ENCODE measurements around the gene S100A2. TPM values are rescaled to one million over a fixed set of nuclear protein-coding genes. Genes with fewer than 3 reads are reported as not detected.

S100A2 gene
- total and polyA plus RNA-seq, 2 of the 8 experiments (the other 6 are each of a cell fraction or from before 2014, with no cell fraction given), result 0.86 TPM; not detected in 1

DNA sequence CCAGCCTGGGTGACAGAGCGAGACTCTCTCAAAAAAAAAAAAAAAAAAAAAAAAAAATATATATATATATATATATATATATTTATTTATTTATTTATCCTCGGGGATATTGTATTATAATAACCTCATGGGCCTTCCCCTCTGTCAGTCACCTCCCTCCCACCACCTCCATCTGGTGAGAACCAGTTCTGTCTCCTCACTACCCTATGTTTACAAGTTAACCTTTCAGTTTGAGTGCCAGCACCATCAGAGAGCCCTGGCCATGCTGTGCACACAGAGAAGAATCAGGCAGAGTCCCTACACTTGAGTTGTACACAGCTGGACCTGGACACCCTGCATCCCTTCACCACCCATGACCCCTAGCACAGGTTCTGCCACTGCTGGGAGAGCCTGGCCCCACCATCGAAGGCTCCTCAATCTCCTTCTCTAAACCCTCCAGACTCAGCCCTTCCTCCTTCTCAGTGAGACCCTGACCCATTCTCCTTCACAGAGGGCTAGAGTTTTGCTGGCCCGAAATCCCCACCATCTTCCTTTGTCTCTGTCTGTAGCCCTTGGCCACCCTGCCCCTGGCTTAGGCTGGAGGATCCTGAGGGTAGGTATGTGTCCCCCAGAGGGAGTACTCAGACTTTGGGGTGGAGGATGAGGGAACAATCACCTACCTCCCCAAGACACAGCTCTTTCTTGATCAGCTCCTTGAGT, 26.1 kb downstream of the S100A2 start:
- no peaks in the 10 kb centered on the region for H3K9me3 ChIP-seq (ENCODE audit: insufficient read depth in 2 of 2, low read depth in 1 of 2, low read length in 1 of 2)
- H3K4ac ChIP-seq (replicated peaks; ENCODE audit: insufficient read length, low read depth, low read length), result no peak overlapping the region
- ChIA-PET POLR2A (ENCODE audit: partially characterized antibody) (interaction anchor here (0.5 to 1.2 kb wide), 5 partner anchors 22 to 129 kb away, joined by 3 to 4 read pairs (median 3); partner anchors contain the start of gene S100A13), CTCF (ENCODE audit: partially characterized antibody) (interaction anchor here (1.0 to 10.2 kb wide), 7 partner anchors 8 to 90 kb away, joined by 3 to 165 read pairs (median 6); partner anchors contain the start of genes S100A2, S100A3 and S100A4)
- H3K79me1 ChIP-seq (ENCODE audit: low read depth, low read length), result no peaks in the 10 kb centered on the region
- whole genome bisulfite sequencing, 2 experiments (ENCODE audit: extremely low coverage in 1 of 2, insufficient coverage in 1 of 2, insufficient read length in 1 of 2, insufficient replicate concordance in 2 of 2, low coverage in 1 of 2, low lambda C conversion rate in 2 of 2, missing lambda C conversion rate in 1 of 2), result 93% methylated on average over 4 of the region's 4 CpGs; no CpG with 5 or more reads in 1 of the 2 experiments
- H3K18ac ChIP-seq (ENCODE audit: extremely low read depth, low read length), result no peak overlapping the region
- peaks cover 0 to 16% (median 6%) of the 10 kb centered on the region in 4 experiments; a peak in 5 of 7 replicates for H3K27me3 ChIP-seq (replicated peaks in 1 of 4; ENCODE audit: control insufficient read depth in 3 of 4, extremely low read depth in 1 of 4, insufficient read depth in 3 of 4, low read length in 3 of 4)
- H3K4me3 ChIP-seq (ENCODE audit: extremely low read depth in 1 of 4, insufficient read depth in 2 of 4, low read depth in 3 of 4, low read length in 4 of 4), result no peak overlapping the region
- H2BK5ac ChIP-seq (ENCODE audit: low read depth, low read length), result no peak overlapping the region
- H3K14ac ChIP-seq (ENCODE audit: insufficient read length), result no peak overlapping the region
- H3K23me2 ChIP-seq (ENCODE audit: low read depth, low read length), result peaks cover under 1% of the 10 kb centered on the region; the same call in 1 of the 2 replicates
- no peaks in the 10 kb centered on the region for H3K79me2 ChIP-seq (ENCODE audit: control insufficient read depth in 1 of 2, insufficient read depth in 2 of 2, low read length in 2 of 2)
- H2AK5ac ChIP-seq (ENCODE audit: low read depth, low read length), result peak overlapping the region; percentile 89; the same call in 1 of the 2 replicates
- no peak overlapping the region for H3K4me2 ChIP-seq (ENCODE audit: insufficient read depth in 1 of 2, low read depth in 2 of 2, low read length in 2 of 2)
- no peak overlapping the region for H2BK120ac ChIP-seq (replicated peaks; ENCODE audit: low read depth, low read length)
- H2AFZ ChIP-seq (ENCODE audit: low read length), result no peak overlapping the region
- no peak overlapping the region for H3K56ac ChIP-seq (replicated peaks; ENCODE audit: insufficient read length, low read depth, low read length)
- peak overlapping the region; percentile 68; the same call in 1 of the 2 replicates for H2BK12ac ChIP-seq (ENCODE audit: low read depth, low read length)
- DNase-seq (ENCODE audit: low read depth in 1 of 2, low spot score in 2 of 2) (no peak), FAIRE-seq (no peak)
- peaks cover 11 to 28% (median 20%) of the 10 kb centered on the region in 4 experiments for H3K4me1 ChIP-seq (replicated peaks in 1 of 4; ENCODE audit: control insufficient read depth in 3 of 4, insufficient read depth in 4 of 4, low read length in 3 of 4)
- no peak overlapping the region for H3K9ac ChIP-seq (replicated peaks in 1 of 4; ENCODE audit: extremely low read depth in 1 of 4, low read depth in 3 of 4, low read length in 3 of 4)
- H4K91ac ChIP-seq (replicated peaks; ENCODE audit: insufficient read length, low read length), result peak overlapping the region; percentile 25
- peak overlapping the region; percentile 80; the same call in 1 of the 2 replicates for H2BK20ac ChIP-seq (ENCODE audit: low read length)
- no peak overlapping the region for H3K27ac ChIP-seq (ENCODE audit: low read depth, low read length)
- H4K5ac ChIP-seq (ENCODE audit: insufficient read length, low read depth, low read length), result no peak overlapping the region
- H3K36me3 ChIP-seq (ENCODE audit: control insufficient read depth in 2 of 4, insufficient read depth in 4 of 4, low read length in 3 of 4), result no peaks in the 10 kb centered on the region
- no peak overlapping the region for H4K8ac ChIP-seq (ENCODE audit: extremely low read depth, insufficient read depth, low read length)
- H4K20me1 ChIP-seq (replicated peaks in 1 of 2; ENCODE audit: control insufficient read depth in 1 of 2, insufficient read depth in 2 of 2, low read length in 2 of 2), result no peaks in the 10 kb centered on the region
- H3K23ac ChIP-seq (ENCODE audit: insufficient read length), result no peak overlapping the region
- peak overlapping the region; percentile 25; the same call in 1 of the 2 replicates for H2BK15ac ChIP-seq (ENCODE audit: low read length)
- no peak for TF ChIP-seq RFX5 (IDR thresholded peaks at IDR 0.05; ENCODE audit: borderline replicate concordance, low read depth, low read length)
- TF ChIP-seq, protein P1, sequence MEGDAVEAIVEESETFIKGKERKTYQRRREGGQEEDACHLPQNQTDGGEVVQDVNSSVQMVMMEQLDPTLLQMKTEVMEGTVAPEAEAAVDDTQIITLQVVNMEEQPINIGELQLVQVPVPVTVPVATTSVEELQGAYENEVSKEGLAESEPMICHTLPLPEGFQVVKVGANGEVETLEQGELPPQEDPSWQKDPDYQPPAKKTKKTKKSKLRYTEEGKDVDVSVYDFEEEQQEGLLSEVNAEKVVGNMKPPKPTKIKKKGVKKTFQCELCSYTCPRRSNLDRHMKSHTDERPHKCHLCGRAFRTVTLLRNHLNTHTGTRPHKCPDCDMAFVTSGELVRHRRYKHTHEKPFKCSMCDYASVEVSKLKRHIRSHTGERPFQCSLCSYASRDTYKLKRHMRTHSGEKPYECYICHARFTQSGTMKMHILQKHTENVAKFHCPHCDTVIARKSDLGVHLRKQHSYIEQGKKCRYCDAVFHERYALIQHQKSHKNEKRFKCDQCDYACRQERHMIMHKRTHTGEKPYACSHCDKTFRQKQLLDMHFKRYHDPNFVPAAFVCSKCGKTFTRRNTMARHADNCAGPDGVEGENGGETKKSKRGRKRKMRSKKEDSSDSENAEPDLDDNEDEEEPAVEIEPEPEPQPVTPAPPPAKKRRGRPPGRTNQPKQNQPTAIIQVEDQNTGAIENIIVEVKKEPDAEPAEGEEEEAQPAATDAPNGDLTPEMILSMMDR (IDR thresholded peaks at IDR 0.05; ENCODE audit: control extremely low read depth in 1 of 3, insufficient read depth in 1 of 3, low read depth in 1 of 3, low read length in 3 of 3), result no peak
- no peak for TF ChIP-seq RNF2 (IDR thresholded peaks at IDR 0.05; ENCODE audit: borderline replicate concordance, low read depth, low read length, missing control alignments, poor library complexity, severe bottlenecking)
- TF ChIP-seq NRF1 (IDR thresholded peaks at IDR 0.05; ENCODE audit: low read depth, low read length), result no peak
- TF ChIP-seq BCL11A (IDR thresholded peaks at IDR 0.05; ENCODE audit: low read depth in 2 of 2, low read length in 2 of 2), result no peak
- TF ChIP-seq ASH2L (IDR thresholded peaks at IDR 0.05; ENCODE audit: low read length), result no peak
- TF ChIP-seq SP2 (IDR thresholded peaks at IDR 0.05; ENCODE audit: low read length), result no peak
- TF ChIP-seq TAF1 (IDR thresholded peaks at IDR 0.05; ENCODE audit: low read depth, low read length), result no peak
- TF ChIP-seq, protein P2, sequence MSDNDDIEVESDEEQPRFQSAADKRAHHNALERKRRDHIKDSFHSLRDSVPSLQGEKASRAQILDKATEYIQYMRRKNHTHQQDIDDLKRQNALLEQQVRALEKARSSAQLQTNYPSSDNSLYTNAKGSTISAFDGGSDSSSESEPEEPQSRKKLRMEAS (IDR thresholded peaks at IDR 0.05), result no peak
